CD4-positive, CD25-positive, alpha-beta regulatory T cell (primary cell): ENCODE measurements around the gene DNAJB13. TPM values are rescaled to one million over a fixed set of nuclear protein-coding genes. Genes with fewer than 3 reads are reported as not detected.
"Not testable (repeated sequence)": the region's sequence is repeated elsewhere in the genome, so short reads cannot be mapped to it uniquely, and the experiment has no call there.

ENCODE experiments used
- ATAC-seq, 2 donors: fragments of 150-1000 bp; cut with Tn5 transposase; one replicate each; pipeline ENCODE4 v1.10.0; 2021; ENCODE audit warnings: low read depth in 2 of 2, moderate number of reproducible peaks in 2 of 2, moderate library complexity in 1 of 2
- DNase-seq, 3 donors: peaks; one replicate each; pipeline versions ENCODE4 v3.0.0 to v3.0.0-alpha.2; 2012 to 2022; ENCODE audit warnings: mixed read lengths in 1 of 3
- H3K27ac ChIP-seq: one replicate; pipeline ENCODE4 v1.7.0; 2013; ENCODE audit warnings: mild to moderate bottlenecking, low read length; ENCODE audit not compliant: insufficient read depth, poor library complexity, severe bottlenecking
- H3K27me3 ChIP-seq: one replicate; pipeline ENCODE4 v1.7.0; 2013; ENCODE audit warnings: low read length; ENCODE audit not compliant: control insufficient read depth, insufficient read depth
- H3K36me3 ChIP-seq: one replicate; pipeline ENCODE4 v1.7.0; 2013; ENCODE audit warnings: mild to moderate bottlenecking, low read length, moderate library complexity; ENCODE audit not compliant: control insufficient read depth, insufficient read depth
- H3K4me1 ChIP-seq: 2 replicates; pipeline ENCODE4 v1.7.0; 2013; ENCODE audit warnings: mild to moderate bottlenecking, low read length; ENCODE audit not compliant: insufficient read depth, control insufficient read depth, poor library complexity, severe bottlenecking
- H3K4me3 ChIP-seq: one replicate; pipeline ENCODE4 v1.7.0; 2013; ENCODE audit warnings: low read depth, mild to moderate bottlenecking, low read length, moderate library complexity
- H3K9me3 ChIP-seq, 2 experiments: 1 replicate in 1 of 2; 2 replicates in 1 of 2; pipeline ENCODE4 v1.7.0; 2013; ENCODE audit warnings: low read length in 2 of 2, mild to moderate bottlenecking in 1 of 2, moderate library complexity in 1 of 2; ENCODE audit not compliant: control insufficient read depth in 2 of 2
- H3K27ac Mint-ChIP-seq, 3 donors: one replicate each; pipeline ENCODE4 v1.8.0; 2020 to 2022; ENCODE audit warnings: mild to moderate bottlenecking in 3 of 3, mixed read lengths in 3 of 3, moderate library complexity in 2 of 3
- H3K27me3 Mint-ChIP-seq: one replicate; pipeline ENCODE4 v1.8.0; 2022; ENCODE audit warnings: mild to moderate bottlenecking, mixed read lengths
- H3K36me3 Mint-ChIP-seq: one replicate; pipeline ENCODE4 v1.8.0; 2020; ENCODE audit warnings: mixed read lengths
- H3K4me1 Mint-ChIP-seq, 4 donors: one replicate each; pipeline ENCODE4 v1.8.0; 2020 to 2022; ENCODE audit warnings: mixed read lengths in 4 of 4, mild to moderate bottlenecking in 1 of 4
- H3K4me3 Mint-ChIP-seq, 4 donors: one replicate each; pipeline ENCODE4 v1.8.0; 2020 to 2022; ENCODE audit warnings: mild to moderate bottlenecking in 4 of 4, mixed read lengths in 4 of 4, moderate library complexity in 3 of 4
- H3K9me3 Mint-ChIP-seq, 7 donors: one replicate each; pipeline ENCODE4 v1.8.0; 2020 to 2022; ENCODE audit warnings: mixed read lengths in 7 of 7, mild to moderate bottlenecking in 3 of 7, moderate library complexity in 2 of 7
- polyA plus RNA-seq, 4 donors: library from polyadenylated mRNA; unstranded; fragments of 300-500 nt; fragmentation: Illumina TruSeq; gene quantifications; one replicate each; pipeline ENCODE4 v1.2.3, GENCODE V29; 2021
- total RNA-seq: library from RNA; stranded (reverse); gene quantifications from one replicate; pipeline ENCODE4 v1.2.3, GENCODE V29; 2022

Gene DNAJB13
- total and polyA plus RNA-seq, 5 donors from 2014 or later, result 0.32 to 0.33 TPM; not detected in 3

DNA sequence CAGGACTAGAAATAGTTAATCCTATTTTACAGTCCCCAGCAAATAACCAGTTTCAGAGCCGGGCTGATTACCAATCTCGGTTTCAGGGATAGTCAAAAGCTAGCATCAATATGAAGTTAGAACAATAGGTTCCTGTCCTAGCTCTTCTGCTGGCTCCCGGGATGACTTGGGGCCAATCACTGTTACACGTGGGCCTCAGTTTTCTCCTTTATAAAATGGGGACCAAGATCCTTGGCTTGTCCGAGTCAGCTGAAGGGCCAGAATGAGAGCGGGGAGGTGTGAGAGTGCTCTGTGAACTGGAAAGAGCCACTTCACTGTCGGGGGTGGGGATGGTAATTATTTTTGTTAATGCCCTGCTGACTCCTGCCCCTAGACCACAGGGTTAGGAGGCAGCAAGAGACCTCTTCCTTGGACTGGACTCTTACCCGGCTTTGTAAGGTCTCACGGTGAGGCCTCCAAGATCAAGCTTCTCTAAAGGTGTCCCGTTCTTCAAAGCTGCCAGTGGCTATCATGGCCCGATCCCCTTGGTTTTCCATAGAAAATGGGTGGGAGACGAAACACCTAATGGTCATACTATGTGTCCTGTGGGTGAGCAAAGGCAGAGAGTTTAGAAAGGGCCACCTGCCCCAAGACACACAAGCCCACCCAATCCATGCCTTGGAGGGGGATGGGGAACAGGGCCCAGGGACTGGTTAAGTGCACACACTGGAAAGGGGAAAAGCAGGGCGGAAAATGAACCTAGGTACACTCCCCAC lies 30.4 kb downstream of the DNAJB13 start:
- DNase-seq (no peak), ATAC-seq (no peak)
- no peaks in the 10 kb centered on the region for H3K27me3 ChIP-seq
- Mint-ChIP-seq H3K36me3 (peaks cover 56% of the 10 kb centered on the region), H3K9me3 (peaks cover 0 to 2% (median 0%) of the 10 kb centered on the region in 7 donors), H3K4me3 (peak overlapping the region; percentile 95 to 100 (median 98)), H3K4me1 (peaks cover 0 to 62% (median 37%) of the 10 kb centered on the region in 4 donors), H3K27me3 (no peaks in the 10 kb centered on the region), H3K27ac (peak overlapping the region; percentile 97 to 99 (median 98))
- H3K4me1 ChIP-seq, result peaks cover 66% of the 10 kb centered on the region
- H3K4me3 ChIP-seq, result peak overlapping the region; percentile 97
- no peaks in the 10 kb centered on the region for H3K9me3 ChIP-seq
- peak overlapping the region; percentile 97 for H3K27ac ChIP-seq
- peaks cover 52% of the 10 kb centered on the region for H3K36me3 ChIP-seq

DNA sequence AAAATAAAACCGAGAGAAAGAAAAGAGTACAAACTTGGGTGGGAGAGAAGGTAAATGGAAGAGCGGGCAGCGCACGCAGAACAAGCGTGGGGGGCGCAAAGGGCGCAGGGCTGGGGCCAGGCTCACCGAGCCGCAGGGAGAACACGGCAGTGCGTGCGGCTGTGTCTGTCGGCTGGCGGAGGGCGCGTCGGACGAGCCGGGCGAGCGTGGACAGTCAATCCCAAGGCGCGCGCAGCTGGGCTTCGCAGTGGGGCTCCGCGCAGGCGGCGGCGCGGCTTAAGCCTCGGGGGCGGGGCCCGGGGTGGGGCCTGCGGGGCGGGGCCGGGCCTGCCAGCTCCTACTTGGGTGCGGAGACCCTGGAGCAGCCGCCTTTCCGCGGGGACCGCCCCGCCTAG lies 31.8 kb downstream of the DNAJB13 start, which contains the start of gene UCP2:
TSS of gene UCP2 (minus strand) at position 249 of the 395 bp plus-strand sequence. CDS start 4,465 bp downstream, outside the sequence.
- Histone ChIP-seq H3K4me1 (peaks cover 52% of the 10 kb centered on the region), H3K27me3 (no peaks in the 10 kb centered on the region), H3K9me3 (no peaks in the 10 kb centered on the region), H3K36me3 (peaks cover 39% of the 10 kb centered on the region), H3K4me3 (peak within 1 kb of the TSS; percentile 97), H3K27ac (peak within 1 kb of the TSS; percentile 97)
- ATAC-seq, result peak; percentile 58 to 65
- Mint-ChIP-seq H3K4me1 (peaks cover 0 to 48% (median 30%) of the 10 kb centered on the region in 4 donors), H3K36me3 (peaks cover 43% of the 10 kb centered on the region), H3K4me3 (peak within 1 kb of the TSS; percentile 95 to 100 (median 98)), H3K9me3 (peaks cover 0 to 2% (median 0%) of the 10 kb centered on the region in 7 donors), H3K27ac (peak within 1 kb of the TSS; percentile 98 to 99 (median 99)), H3K27me3 (no peaks in the 10 kb centered on the region)
- peak; percentile 79 to 91 (median 81) for DNase-seq

DNA sequence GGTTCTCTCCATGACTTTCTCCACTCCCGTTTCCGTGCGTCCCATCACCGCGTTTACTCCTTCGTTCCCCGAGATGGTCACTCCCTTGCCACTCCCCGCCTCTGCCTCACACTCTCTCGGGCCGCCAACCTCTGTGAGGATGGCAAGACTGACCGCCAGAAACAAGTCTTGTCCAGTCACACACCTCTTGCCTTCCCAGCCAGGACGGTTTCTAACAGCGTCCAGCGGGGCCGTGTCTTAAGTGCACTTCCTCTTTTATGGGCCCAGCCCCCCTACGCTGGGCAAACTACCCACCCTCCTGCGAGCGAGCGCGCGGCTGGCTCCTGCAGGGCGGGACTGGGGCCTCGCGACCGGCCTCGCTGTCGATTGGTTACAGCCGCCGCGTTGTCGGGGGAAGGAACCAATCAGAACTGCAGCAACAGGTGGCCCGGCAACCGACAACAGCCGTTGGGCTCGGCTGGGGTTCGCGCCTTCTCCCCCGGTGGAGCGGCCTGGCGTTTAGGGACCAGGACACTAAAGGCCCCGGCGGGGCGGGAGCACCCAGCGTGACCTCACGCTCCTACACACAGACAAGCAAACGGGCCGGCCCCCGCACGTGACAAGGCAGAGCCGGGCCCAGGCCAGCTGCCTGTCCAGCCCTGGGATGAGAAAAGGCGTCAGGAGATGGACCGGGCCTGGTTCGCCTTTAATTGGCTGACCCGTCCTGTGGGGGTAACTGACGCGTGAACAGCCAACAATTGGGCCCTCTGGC lies 32.3 kb downstream of the DNAJB13 start:
- peak overlapping the region; percentile 98 to 99 (median 99) for H3K27ac Mint-ChIP-seq
- Histone ChIP-seq H3K36me3 (peaks cover 33% of the 10 kb centered on the region), H3K27me3 (no peaks in the 10 kb centered on the region), H3K27ac (peak overlapping the region; percentile 97), H3K9me3 (no peaks in the 10 kb centered on the region), H3K4me1 (peaks cover 47% of the 10 kb centered on the region), H3K4me3 (peak overlapping the region; percentile 83)
- peaks cover 37% of the 10 kb centered on the region for H3K36me3 Mint-ChIP-seq
- H3K27me3 Mint-ChIP-seq, result no peaks in the 10 kb centered on the region
- DNase-seq (peak; percentile 91 to 98 (median 94)), ATAC-seq (peak; percentile 81 to 82)
- peaks cover 0 to 2% (median 0%) of the 10 kb centered on the region in 7 donors for H3K9me3 Mint-ChIP-seq
- peak overlapping the region; percentile 95 to 100 (median 98) for H3K4me3 Mint-ChIP-seq
- peaks cover 0 to 42% (median 27%) of the 10 kb centered on the region in 4 donors for H3K4me1 Mint-ChIP-seq

DNA sequence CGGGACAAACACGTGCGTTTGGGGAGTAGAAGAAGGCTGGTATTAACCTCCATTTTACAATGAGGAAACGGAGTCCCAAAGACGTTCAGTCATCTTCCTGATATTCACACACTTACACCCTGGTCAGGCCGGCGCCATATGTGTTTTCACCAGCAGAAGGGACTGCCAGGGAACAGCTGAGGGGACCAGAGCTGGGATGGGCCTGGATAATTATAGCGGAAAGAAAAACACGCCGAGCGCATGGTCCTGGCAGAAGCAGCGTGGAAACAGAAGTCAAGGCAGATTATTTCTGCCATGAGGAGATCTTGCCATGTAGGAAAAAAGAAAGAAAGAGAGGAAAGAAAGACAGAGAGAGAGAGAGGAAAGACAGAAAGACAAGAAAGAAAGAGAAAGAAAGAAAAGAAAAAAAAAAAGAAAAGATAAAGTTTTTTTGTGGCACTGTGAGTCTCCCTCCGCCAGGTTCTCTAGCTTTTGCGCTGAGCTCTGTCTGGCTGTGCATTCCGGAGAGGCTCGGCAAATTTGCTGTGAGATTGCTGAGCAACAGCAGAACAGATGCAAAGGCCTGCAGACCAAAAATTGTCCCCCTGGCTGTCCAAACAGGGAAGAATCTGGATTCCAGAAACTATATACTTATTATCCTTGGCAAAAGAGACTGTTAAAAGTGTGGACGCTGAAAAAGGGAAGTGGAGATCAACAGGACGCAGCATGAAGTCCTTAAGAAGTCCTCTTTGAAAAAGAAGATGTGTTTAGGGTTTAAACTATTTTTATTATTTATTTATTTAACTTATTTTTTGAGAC lies 33.1 kb downstream of the DNAJB13 start:
- H3K9me3 Mint-ChIP-seq, result peaks cover 0 to 2% (median 0%) of the 10 kb centered on the region in 7 donors

DNA sequence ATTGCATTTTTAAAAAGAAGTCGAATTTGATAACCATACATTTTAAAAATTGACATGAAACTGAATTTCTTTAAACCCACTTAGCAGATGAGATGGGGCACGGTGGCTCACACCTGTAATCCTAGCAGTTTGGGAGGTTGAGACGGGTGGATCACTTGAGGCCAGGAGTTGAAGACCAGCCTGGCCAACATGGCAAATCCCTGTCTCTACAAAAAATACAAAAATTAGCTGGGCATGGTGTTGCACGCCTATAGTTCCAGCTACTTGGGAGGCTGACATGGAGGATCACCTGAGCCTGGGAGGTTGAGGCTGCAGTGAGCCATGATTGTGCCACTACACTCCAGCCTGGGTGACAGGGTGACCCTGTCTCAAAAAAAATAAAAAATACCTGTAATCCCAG lies 34.8 kb downstream of the DNAJB13 start:
- peak overlapping the region in 1 of 4 donors; percentile 68 for H3K4me3 Mint-ChIP-seq
- not testable (repeated sequence) for H3K27me3 ChIP-seq, H3K9me3 ChIP-seq, H3K9me3 Mint-ChIP-seq, ATAC-seq, DNase-seq, H3K27me3 Mint-ChIP-seq, H3K27ac ChIP-seq, H3K4me3 ChIP-seq
- H3K27ac Mint-ChIP-seq, result peak overlapping the region in 2 of 3 donors; percentile 39 to 54
- H3K36me3 Mint-ChIP-seq, result peaks cover 14% of the 10 kb centered on the region
- Histone ChIP-seq H3K36me3 (peaks cover 10% of the 10 kb centered on the region), H3K4me1 (peaks cover 24% of the 10 kb centered on the region)
- peaks cover 5 to 19% (median 13%) of the 10 kb centered on the region in 4 donors for H3K4me1 Mint-ChIP-seq

More for the DNA sequence above, 33.1 kb downstream of the DNAJB13 start:
- peaks cover 0 to 34% (median 20%) of the 10 kb centered on the region in 4 donors for H3K4me1 Mint-ChIP-seq
- H3K36me3 ChIP-seq, result peaks cover 25% of the 10 kb centered on the region
- no peaks in the 10 kb centered on the region for H3K9me3 ChIP-seq
- peaks cover 39% of the 10 kb centered on the region for H3K4me1 ChIP-seq
- peaks cover 29% of the 10 kb centered on the region for H3K36me3 Mint-ChIP-seq
- H3K27me3 ChIP-seq, result no peaks in the 10 kb centered on the region
- H3K4me3 ChIP-seq, result peak overlapping the region; percentile 56
- no peak for DNase-seq
- peak overlapping the region; percentile 98 to 99 (median 99) for H3K27ac Mint-ChIP-seq
- ATAC-seq, result no peak
- peak overlapping the region; percentile 95 to 100 (median 98) for H3K4me3 Mint-ChIP-seq
- peak overlapping the region; percentile 97 for H3K27ac ChIP-seq
- H3K27me3 Mint-ChIP-seq, result no peaks in the 10 kb centered on the region

DNA sequence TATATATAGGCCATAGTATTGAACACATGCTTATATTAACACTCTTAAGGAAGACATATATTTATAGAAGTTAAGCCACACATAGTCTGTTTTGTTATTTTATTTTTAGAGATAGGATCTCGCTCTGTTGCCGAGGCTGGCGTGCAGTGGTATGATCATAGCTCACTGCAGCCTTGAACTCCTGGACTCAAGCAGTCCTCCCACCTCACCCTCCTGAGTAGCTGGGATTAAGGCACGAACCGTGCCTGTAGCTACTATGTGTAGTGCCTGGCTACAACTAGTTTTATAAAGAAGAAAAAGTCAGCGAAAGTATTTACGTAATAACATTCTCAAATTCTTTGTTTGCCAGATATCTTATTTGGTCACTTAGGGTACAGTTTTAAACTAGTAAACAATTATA lies 37.4 kb downstream of the DNAJB13 start:
- peaks cover 26% of the 10 kb centered on the region for H3K4me1 ChIP-seq
- H3K27ac ChIP-seq, result no peak overlapping the region
- Mint-ChIP-seq H3K9me3 (no peaks in the 10 kb centered on the region), H3K4me1 (peaks cover 11 to 40% (median 21%) of the 10 kb centered on the region in 4 donors), H3K4me3 (no peak overlapping the region), H3K27me3 (no peaks in the 10 kb centered on the region), H3K27ac (no peak overlapping the region), H3K36me3 (no peaks in the 10 kb centered on the region)
- H3K9me3 ChIP-seq, result no peaks in the 10 kb centered on the region
- ATAC-seq (no peak), DNase-seq (no peak)
- no peak overlapping the region for H3K4me3 ChIP-seq
- H3K27me3 ChIP-seq, result no peaks in the 10 kb centered on the region
- H3K36me3 ChIP-seq, result no peaks in the 10 kb centered on the region

DNA sequence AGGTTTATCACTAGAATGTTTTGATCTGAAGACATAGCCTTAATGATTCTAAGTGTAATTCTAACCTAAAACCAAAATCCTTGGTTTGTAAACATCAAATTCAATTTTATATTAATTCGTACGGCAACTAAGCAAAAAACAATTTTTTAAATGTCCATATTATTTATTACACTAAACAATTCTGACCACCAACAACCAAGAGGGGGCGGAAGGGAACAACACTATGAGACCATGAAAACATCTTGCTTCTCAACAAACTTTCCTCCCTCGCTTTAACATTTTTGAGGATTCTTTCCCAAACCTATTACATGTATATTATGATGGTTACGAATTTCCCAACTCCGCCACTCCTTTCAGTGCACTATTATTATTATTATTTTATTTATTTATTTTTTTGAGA lies 38.3 kb downstream of the DNAJB13 start:
- Mint-ChIP-seq H3K4me1 (peaks cover 7 to 33% (median 16%) of the 10 kb centered on the region in 4 donors), H3K27ac (no peak overlapping the region), H3K4me3 (no peak overlapping the region), H3K9me3 (no peaks in the 10 kb centered on the region), H3K27me3 (no peaks in the 10 kb centered on the region), H3K36me3 (no peaks in the 10 kb centered on the region)
- Histone ChIP-seq H3K4me3 (no peak overlapping the region), H3K27me3 (no peaks in the 10 kb centered on the region), H3K36me3 (no peaks in the 10 kb centered on the region), H3K4me1 (peaks cover 23% of the 10 kb centered on the region), H3K27ac (no peak overlapping the region), H3K9me3 (no peaks in the 10 kb centered on the region)
- ATAC-seq (no peak), DNase-seq (no peak)
